MCF 10A (cell line): ENCODE results near the gene DCLK1. TPM values are rescaled to one million over a fixed set of nuclear protein-coding genes. Genes with fewer than 3 reads are reported as not detected.

Experiments
- BruUV-seq: library from RNA; stranded (reverse); fragments of 400-500 nt; replicated peaks from 2 replicates; lab custom pipeline; 2021; lab: Mats Ljungman, UMichigan
- CTCF ChIA-PET: fragments of 300-600 bp; sonication (Branson Sonifier 250); formaldehyde crosslinking; extraction: SDS; loops from one replicate; lab custom pipeline; 2021; ENCODE audit warnings: antibody characterized with exemption, inconsistent platforms; lab: Yijun Ruan, JAX
- POLR2A ChIA-PET: fragments of 300-600, 350-650 bp; sonication (Branson Sonifier 250); formaldehyde crosslinking; extraction: SDS; loops from one replicate; lab custom pipeline; 2020; ENCODE audit warnings: antibody characterized with exemption, inconsistent platforms; lab: Yijun Ruan, JAX
- DNase-seq: peaks from one replicate; pipeline ENCODE4 v3.0.0-alpha.2; 2018; ENCODE audit not compliant: unreplicated experiment
- H3K27ac Mint-ChIP-seq: one replicate; pipeline ENCODE4 v1.8.0; 2022; ENCODE audit warnings: mild to moderate bottlenecking, low read depth, mixed read lengths; ENCODE audit not compliant: unreplicated experiment
- H3K27me3 Mint-ChIP-seq: one replicate; pipeline ENCODE4 v1.8.0; 2022; ENCODE audit warnings: mixed read lengths; ENCODE audit not compliant: insufficient read depth, unreplicated experiment
- H3K36me3 Mint-ChIP-seq: one replicate; pipeline ENCODE4 v1.8.0; 2022; ENCODE audit warnings: mild to moderate bottlenecking, moderate library complexity, mixed read lengths; ENCODE audit not compliant: insufficient read depth, unreplicated experiment
- H3K4me1 Mint-ChIP-seq: one replicate; pipeline ENCODE4 v1.8.0; 2022; ENCODE audit warnings: mixed read lengths; ENCODE audit not compliant: insufficient read depth, unreplicated experiment
- H3K4me3 Mint-ChIP-seq: one replicate; pipeline ENCODE4 v1.8.0; 2022; ENCODE audit warnings: mild to moderate bottlenecking, moderate library complexity, mixed read lengths; ENCODE audit not compliant: unreplicated experiment
- H3K9me3 Mint-ChIP-seq: one replicate; pipeline ENCODE4 v1.8.0; 2022; ENCODE audit warnings: mixed read lengths; ENCODE audit not compliant: unreplicated experiment
- CTCF ChIP-seq: fragments of 200-600 bp; IDR thresholded peaks from one replicate; pipeline ENCODE4 v1.8.0; 2022; ENCODE audit warnings: antibody characterized with exemption, mild to moderate bottlenecking; ENCODE audit not compliant: unreplicated experiment
- intact Hi-C: fragments of 100-400 bp; cut with micrococcal nuclease; formaldehyde crosslinking; loops from 2 replicates; pipeline ENCODE4 v1.14.1; 2022
- total RNA-seq: library from RNA; stranded (reverse); gene quantifications from 2 replicates; pipeline ENCODE4 v1.2.3, GENCODE V29; 2022

Gene DCLK1
- total RNA-seq, 1 experiment from 2014 or later, result 0.44 TPM

GRCh38 chr13:35850569-35850968 lies 280.6 kb downstream of the DCLK1 start:
- Mint-ChIP-seq H3K27ac (no peak overlapping the region), H3K36me3 (no peaks in the 10 kb centered on the region), H3K4me3 (no peak overlapping the region), H3K9me3 (no peaks in the 10 kb centered on the region), H3K27me3 (no peaks in the 10 kb centered on the region), H3K4me1 (no peaks in the 10 kb centered on the region)
- DNase-seq, result no peak
- ChIA-PET POLR2A (no interaction called here), CTCF (no interaction called here)
- BruUV-seq, result no TSS peak
- no peak for TF ChIP-seq CTCF
- intact Hi-C loops, result loop anchor here (10.0 kb wide), 1 partner anchor 104 kb away; no protein-coding TSS in a partner anchor

GRCh38 chr13:35849256-35849644 lies 281.9 kb downstream of the DCLK1 start:
- POLR2A ChIA-PET, result no interaction called here
- H3K27ac Mint-ChIP-seq, result no peak overlapping the region
- BruUV-seq, result no TSS peak

GRCh38 chr13:35848336-35849255 lies 282.6 kb downstream of the DCLK1 start:
- H3K36me3 Mint-ChIP-seq, result no peaks in the 10 kb centered on the region
- BruUV-seq, result no TSS peak
- no peaks in the 10 kb centered on the region for H3K9me3 Mint-ChIP-seq
- H3K4me3 Mint-ChIP-seq, result no peak overlapping the region
- ChIA-PET POLR2A (no interaction called here), CTCF (no interaction called here)
- TF ChIP-seq CTCF, result no peak
- H3K27ac Mint-ChIP-seq, result no peak overlapping the region
- DNase-seq, result no peak
- no peaks in the 10 kb centered on the region for H3K27me3 Mint-ChIP-seq
- intact Hi-C loops, result no loop called here
- no peaks in the 10 kb centered on the region for H3K4me1 Mint-ChIP-seq

More at GRCh38 chr13:35849256-35849644, 281.9 kb downstream of the DCLK1 start:
- Mint-ChIP-seq H3K4me1 (no peaks in the 10 kb centered on the region), H3K9me3 (no peaks in the 10 kb centered on the region), H3K4me3 (no peak overlapping the region), H3K27me3 (no peaks in the 10 kb centered on the region), H3K36me3 (no peaks in the 10 kb centered on the region)
- no peak for DNase-seq
- intact Hi-C loops, result no loop called here
- CTCF ChIA-PET, result no interaction called here
- TF ChIP-seq CTCF, result no peak

- Mint-ChIP-seq H3K27ac (no peak overlapping the region), H3K4me1 (no peaks in the 10 kb centered on the region), H3K36me3 (no peaks in the 10 kb centered on the region), H3K9me3 (no peaks in the 10 kb centered on the region), H3K4me3 (no peak overlapping the region), H3K27me3 (no peaks in the 10 kb centered on the region)
- intact Hi-C loops, result no loop called here
- ChIA-PET POLR2A (no interaction called here), CTCF (interaction anchor here (0.7 to 1.2 kb wide), 3 partner anchors 8 to 32 kb away, joined by 3 read pairs; no protein-coding TSS in a partner anchor)
- no peak for DNase-seq
- BruUV-seq, result no TSS peak
- TF ChIP-seq CTCF, result no peak
Observed at GRCh38 chr13:35843272-35843671, 287.9 kb downstream of the DCLK1 start.
